ENCODE data around the gene EIF4G3. TPM values are rescaled to one million over a fixed set of nuclear protein-coding genes. Genes with fewer than 3 reads are reported as not detected.

EIF4G3 gene
- total and polyA plus RNA-seq, 9 of the 15 experiments (the other 6 are each of a cell fraction or from before 2014, with no cell fraction given) = 6.7 to 40.5 (median 32.1) TPM

DNA sequence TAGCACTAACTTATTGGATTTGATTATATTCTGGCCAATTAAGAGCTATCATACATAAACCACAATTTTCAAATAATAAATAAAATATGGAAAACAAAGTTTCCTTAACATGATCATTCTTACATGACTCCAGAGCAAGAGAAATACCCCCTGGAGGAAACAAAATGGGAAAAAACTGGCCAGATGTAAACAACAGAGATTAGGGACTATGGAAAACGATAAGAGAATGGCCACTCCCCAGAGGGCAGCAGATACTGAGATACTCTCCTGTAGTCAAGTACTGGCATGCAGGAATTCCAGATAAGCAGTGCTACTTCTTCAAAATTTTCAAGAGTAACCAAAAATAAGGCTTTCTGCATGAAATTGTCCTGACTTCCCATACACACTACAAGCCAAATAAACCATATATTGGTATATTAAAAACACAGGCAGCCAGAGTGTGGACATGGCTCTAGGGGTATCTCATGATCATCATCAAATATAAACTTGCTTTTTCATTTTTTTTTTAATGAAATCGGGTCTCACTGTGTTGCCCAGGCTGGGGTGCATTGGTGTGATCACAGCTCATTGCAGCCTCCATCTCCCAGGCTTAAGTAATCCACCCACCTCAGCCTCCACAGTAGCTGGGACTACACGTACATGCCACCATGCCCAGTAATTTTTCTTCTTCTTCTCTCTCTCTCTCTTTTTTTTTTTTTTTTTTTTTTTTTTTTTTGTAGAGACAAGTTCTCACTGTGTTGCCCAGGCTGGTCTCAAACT, 118.5 kb downstream of the EIF4G3 start (continued):
- TF ChIP-seq, protein P1, sequence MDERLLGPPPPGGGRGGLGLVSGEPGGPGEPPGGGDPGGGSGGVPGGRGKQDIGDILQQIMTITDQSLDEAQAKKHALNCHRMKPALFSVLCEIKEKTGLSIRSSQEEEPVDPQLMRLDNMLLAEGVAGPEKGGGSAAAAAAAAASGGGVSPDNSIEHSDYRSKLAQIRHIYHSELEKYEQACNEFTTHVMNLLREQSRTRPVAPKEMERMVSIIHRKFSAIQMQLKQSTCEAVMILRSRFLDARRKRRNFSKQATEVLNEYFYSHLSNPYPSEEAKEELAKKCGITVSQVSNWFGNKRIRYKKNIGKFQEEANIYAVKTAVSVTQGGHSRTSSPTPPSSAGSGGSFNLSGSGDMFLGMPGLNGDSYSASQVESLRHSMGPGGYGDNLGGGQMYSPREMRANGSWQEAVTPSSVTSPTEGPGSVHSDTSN (CRISPR knock-in tag; IDR thresholded peaks at IDR 0.05; ENCODE audit: low read depth) = no peak
- TF ChIP-seq, protein P1 (tag; conservative IDR thresholded peaks at IDR 0.05; ENCODE audit: low read depth) = no peak
- TF ChIP-seq, protein P2, sequence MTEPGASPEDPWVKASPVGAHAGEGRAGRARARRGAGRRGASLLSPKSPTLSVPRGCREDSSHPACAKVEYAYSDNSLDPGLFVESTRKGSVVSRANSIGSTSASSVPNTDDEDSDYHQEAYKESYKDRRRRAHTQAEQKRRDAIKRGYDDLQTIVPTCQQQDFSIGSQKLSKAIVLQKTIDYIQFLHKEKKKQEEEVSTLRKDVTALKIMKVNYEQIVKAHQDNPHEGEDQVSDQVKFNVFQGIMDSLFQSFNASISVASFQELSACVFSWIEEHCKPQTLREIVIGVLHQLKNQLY (CRISPR knock-in tag; conservative IDR thresholded peaks at IDR 0.05) = no peak
- no peak for TF ChIP-seq BACH1 (tag; IDR thresholded peaks at IDR 0.05)
- no peak for TF ChIP-seq THRAP3 (IDR thresholded peaks at IDR 0.05; ENCODE audit: borderline replicate concordance)
- TF ChIP-seq ZC3H11A (IDR thresholded peaks at IDR 0.05; ENCODE audit: low read depth, low read length) = no peak
- no peak for TF ChIP-seq SRSF9 (IDR thresholded peaks at IDR 0.05; ENCODE audit: borderline replicate concordance, low read depth, low read length)
- TF ChIP-seq HSF4 (CRISPR knock-in tag; IDR thresholded peaks at IDR 0.05; ENCODE audit: borderline replicate concordance) = no peak
- TF ChIP-seq ADNP (tag; IDR thresholded peaks at IDR 0.05) = peak; percentile 74; the same call in 1 of the 2 replicates
- TF ChIP-seq, protein P3, sequence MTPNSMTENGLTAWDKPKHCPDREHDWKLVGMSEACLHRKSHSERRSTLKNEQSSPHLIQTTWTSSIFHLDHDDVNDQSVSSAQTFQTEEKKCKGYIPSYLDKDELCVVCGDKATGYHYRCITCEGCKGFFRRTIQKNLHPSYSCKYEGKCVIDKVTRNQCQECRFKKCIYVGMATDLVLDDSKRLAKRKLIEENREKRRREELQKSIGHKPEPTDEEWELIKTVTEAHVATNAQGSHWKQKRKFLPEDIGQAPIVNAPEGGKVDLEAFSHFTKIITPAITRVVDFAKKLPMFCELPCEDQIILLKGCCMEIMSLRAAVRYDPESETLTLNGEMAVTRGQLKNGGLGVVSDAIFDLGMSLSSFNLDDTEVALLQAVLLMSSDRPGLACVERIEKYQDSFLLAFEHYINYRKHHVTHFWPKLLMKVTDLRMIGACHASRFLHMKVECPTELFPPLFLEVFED (CRISPR knock-in tag; conservative IDR thresholded peaks at IDR 0.05) = no peak
- TF ChIP-seq ZNF76 (CRISPR knock-in tag; IDR thresholded peaks at IDR 0.05; ENCODE audit: borderline replicate concordance) = no peak
- TF ChIP-seq ZNF586 (CRISPR knock-in tag; conservative IDR thresholded peaks at IDR 0.05) = no peak
- no peak for TF ChIP-seq KDM1A (IDR thresholded peaks at IDR 0.05)
- no peak for TF ChIP-seq ZNF668 (CRISPR knock-in tag; IDR thresholded peaks at IDR 0.05)
- TF ChIP-seq TSC22D4 (tag; IDR thresholded peaks at IDR 0.05) = no peak
- no peak for TF ChIP-seq WHSC1 (IDR thresholded peaks at IDR 0.05; ENCODE audit: low read length)
- peak in 1 of 2 experiments; percentile 44; a peak in 1 of 4 replicates for TF ChIP-seq MAZ (CRISPR knock-in tag; conservative IDR thresholded peaks at IDR 0.05 in 1 of 2, IDR thresholded peaks at IDR 0.05 in 1 of 2)
- no peak for TF ChIP-seq ZNF184 (CRISPR knock-in tag; IDR thresholded peaks at IDR 0.05)
- no peak for TF ChIP-seq MAFG (tag; conservative IDR thresholded peaks at IDR 0.05)
- no peak for TF ChIP-seq GABPA (tag; conservative IDR thresholded peaks at IDR 0.05; ENCODE audit: low read depth)
- no peak for TF ChIP-seq RBBP5 (IDR thresholded peaks at IDR 0.05; ENCODE audit: borderline replicate concordance, insufficient read depth, low read length, poor library complexity, severe bottlenecking)
- no peak for TF ChIP-seq NFIC (IDR thresholded peaks at IDR 0.05)
- no peak for TF ChIP-seq ZKSCAN8 (CRISPR knock-in tag; IDR thresholded peaks at IDR 0.05)
- TF ChIP-seq SMC3 (conservative IDR thresholded peaks at IDR 0.05; ENCODE audit: insufficient read depth, low read depth, low read length) = no peak

All from K562 (cell line).